Caco-2 (cell line): ENCODE results near the gene IGFL3. TPM values are rescaled to one million over a fixed set of nuclear protein-coding genes. Genes with fewer than 3 reads are reported as not detected.

ENCODE experiments used
- BruUV-seq: library from RNA; stranded (reverse); fragments of 400-500 nt; replicated peaks from 2 replicates; lab custom pipeline; 2021; lab: Mats Ljungman, UMichigan
- CTCF ChIA-PET: fragments of 300-600 bp; sonication (Branson Sonifier 250); formaldehyde crosslinking; loops from one replicate; lab custom pipeline; 2022; ENCODE audit warnings: antibody characterized with exemption; lab: Charles Lee
- POLR2A ChIA-PET: fragments of 300-600 bp; sonication (Branson Sonifier 250); formaldehyde crosslinking; loops from one replicate; lab custom pipeline; 2022; ENCODE audit warnings: antibody characterized with exemption; lab: Charles Lee
- DNase-seq, 2 experiments: peaks; one replicate each; pipeline versions ENCODE4 v3.0.0 to v3.0.0-alpha.2; 2020 to 2022
- H3K27me3 ChIP-seq: replicated peaks from 2 replicates; pipeline ENCODE4 v1.6.0; 2011; ENCODE audit warnings: low read length; ENCODE audit not compliant: control insufficient read depth, insufficient read depth
- H3K36me3 ChIP-seq: 2 replicates; pipeline ENCODE4 v1.5.1; 2011; ENCODE audit warnings: low read length; ENCODE audit not compliant: control insufficient read depth, insufficient read depth
- H3K4me1 ChIP-seq: fragments of 250-450 bp; sonication (Bioruptor Pico); 2 replicates; pipeline ENCODE4 v1.5.1; 2020; ENCODE audit warnings: mild to moderate bottlenecking
- H3K4me3 ChIP-seq: 2 replicates; pipeline ENCODE4 v1.5.1; 2011; ENCODE audit warnings: low read depth, mild to moderate bottlenecking, control low read depth, low read length
- H3K9me3 ChIP-seq: fragments of 250-450 bp; sonication (Bioruptor Pico); 2 replicates; pipeline ENCODE4 v1.5.1; 2020; ENCODE audit warnings: mild to moderate bottlenecking, moderate library complexity
- H3K27ac Mint-ChIP-seq: one replicate; pipeline ENCODE4 v1.8.0; 2022; ENCODE audit warnings: mixed read lengths; ENCODE audit not compliant: unreplicated experiment
- H3K27me3 Mint-ChIP-seq: one replicate; pipeline ENCODE4 v1.8.0; 2022; ENCODE audit warnings: mixed read lengths; ENCODE audit not compliant: insufficient read depth, unreplicated experiment
- H3K36me3 Mint-ChIP-seq: one replicate; pipeline ENCODE4 v1.8.0; 2022; ENCODE audit warnings: mild to moderate bottlenecking, mixed read lengths; ENCODE audit not compliant: insufficient read depth, unreplicated experiment
- H3K4me1 Mint-ChIP-seq: one replicate; pipeline ENCODE4 v1.8.0; 2022; ENCODE audit warnings: low read depth, mixed read lengths; ENCODE audit not compliant: unreplicated experiment
- H3K4me3 Mint-ChIP-seq: one replicate; pipeline ENCODE4 v1.8.0; 2022; ENCODE audit warnings: mild to moderate bottlenecking, moderate library complexity, mixed read lengths; ENCODE audit not compliant: unreplicated experiment
- H3K9me3 Mint-ChIP-seq: one replicate; pipeline ENCODE4 v1.8.0; 2022; ENCODE audit warnings: mixed read lengths; ENCODE audit not compliant: unreplicated experiment
- CTCF ChIP-seq, 2 experiments: fragments of 200-600 bp in 1 of 2; IDR thresholded peaks; 1 replicate in 1 of 2; 2 replicates in 1 of 2; pipeline versions ENCODE4 v1.5.1 to v1.8.0; 2011 to 2022; ENCODE audit warnings: antibody characterized with exemption in 1 of 2, control low read depth in 1 of 2, inconsistent platforms in 1 of 2, low read depth in 1 of 2, low read length in 1 of 2, mild to moderate bottlenecking in 1 of 2, moderate library complexity in 1 of 2; ENCODE audit not compliant: insufficient read depth in 1 of 2, severe bottlenecking in 1 of 2, unreplicated experiment in 1 of 2
- intact Hi-C: fragments of 100-400 bp; cut with micrococcal nuclease; formaldehyde crosslinking; loops from one replicate; pipeline ENCODE4 v1.10.0; 2022; ENCODE audit not compliant: unreplicated experiment
- total RNA-seq: library from RNA; stranded (reverse); gene quantifications from 2 replicates; pipeline ENCODE4 v1.2.3, GENCODE V29; 2022

IGFL3 gene
- total RNA-seq, 1 experiment from 2014 or later, result not detected

GRCh38 chr19:46137915-46138473 lies 13.5 kb upstream of the IGFL3 start:
- no peak for DNase-seq
- no peaks in the 10 kb centered on the region for H3K27me3 Mint-ChIP-seq
- BruUV-seq, result no TSS peak
- Histone ChIP-seq H3K4me1 (peaks cover 24% of the 10 kb centered on the region), H3K4me3 (no peak overlapping the region), H3K9me3 (peaks cover 17% of the 10 kb centered on the region), H3K27me3 (no peaks in the 10 kb centered on the region), H3K36me3 (no peaks in the 10 kb centered on the region)
- TF ChIP-seq CTCF (IDR thresholded peaks at IDR 0.05; ENCODE audit: insufficient read depth in 1 of 2, low read depth in 1 of 2, low read length in 1 of 2, severe bottlenecking in 1 of 2, unreplicated experiment in 1 of 2), result no peak
- no peak overlapping the region for H3K27ac Mint-ChIP-seq
- CTCF ChIA-PET, result no interaction called here
- no peaks in the 10 kb centered on the region for H3K36me3 Mint-ChIP-seq
- POLR2A ChIA-PET, result no interaction called here
- no peak overlapping the region for H3K4me3 Mint-ChIP-seq
- H3K9me3 Mint-ChIP-seq, result peaks cover 43% of the 10 kb centered on the region
- peaks cover 24% of the 10 kb centered on the region for H3K4me1 Mint-ChIP-seq
- intact Hi-C loops, result no loop called here

GRCh38 chr19:46134527-46134926 lies 10.0 kb upstream of the IGFL3 start:
- no peak for DNase-seq
- no peaks in the 10 kb centered on the region for H3K27me3 ChIP-seq
- CTCF ChIA-PET, result no interaction called here
- peaks cover 22% of the 10 kb centered on the region for H3K4me1 ChIP-seq
- H3K4me3 Mint-ChIP-seq, result no peak overlapping the region
- BruUV-seq, result no TSS peak
- no peaks in the 10 kb centered on the region for H3K36me3 ChIP-seq
- H3K4me1 Mint-ChIP-seq, result peaks cover 20% of the 10 kb centered on the region
- no peak overlapping the region for H3K4me3 ChIP-seq
- no peak for TF ChIP-seq CTCF (IDR thresholded peaks at IDR 0.05; ENCODE audit: insufficient read depth in 1 of 2, low read depth in 1 of 2, low read length in 1 of 2, severe bottlenecking in 1 of 2, unreplicated experiment in 1 of 2)
- intact Hi-C loops, result no loop called here
- POLR2A ChIA-PET, result no interaction called here
- no peaks in the 10 kb centered on the region for H3K36me3 Mint-ChIP-seq
- H3K27me3 Mint-ChIP-seq, result no peaks in the 10 kb centered on the region
- peaks cover 19% of the 10 kb centered on the region for H3K9me3 ChIP-seq
- peak overlapping the region; percentile 77 for H3K27ac Mint-ChIP-seq
- H3K9me3 Mint-ChIP-seq, result peaks cover 50% of the 10 kb centered on the region

- Mint-ChIP-seq H3K9me3 (peaks cover 58% of the 10 kb centered on the region), H3K27me3 (no peaks in the 10 kb centered on the region), H3K36me3 (no peaks in the 10 kb centered on the region), H3K4me1 (peaks cover 20% of the 10 kb centered on the region), H3K27ac (peak overlapping the region; percentile 77), H3K4me3 (no peak overlapping the region)
- CTCF ChIA-PET, result no interaction called here
- POLR2A ChIA-PET, result interaction anchor here (1.4 kb wide), 1 partner anchor 14 kb away, joined by 4 read pairs; the partner anchor contains the start of gene IGFL2
- H3K9me3 ChIP-seq, result peaks cover 19% of the 10 kb centered on the region
- H3K4me1 ChIP-seq, result peaks cover 22% of the 10 kb centered on the region
- no peaks in the 10 kb centered on the region for H3K36me3 ChIP-seq
- no peak for TF ChIP-seq CTCF (IDR thresholded peaks at IDR 0.05; ENCODE audit: insufficient read depth in 1 of 2, low read depth in 1 of 2, low read length in 1 of 2, severe bottlenecking in 1 of 2, unreplicated experiment in 1 of 2)
- intact Hi-C loops, result no loop called here
- H3K27me3 ChIP-seq, result no peaks in the 10 kb centered on the region
- no TSS peak for BruUV-seq
- H3K4me3 ChIP-seq, result no peak overlapping the region
- no peak for DNase-seq
These were observed 9.3 kb upstream of the IGFL3 start for GRCh38 chr19:46133777-46134241.
